Measurements from ENCODE around the gene ADAMTS10.
"Not testable (repeated sequence)": the region's sequence is repeated elsewhere in the genome, so short reads cannot be mapped to it uniquely, and the experiment has no call there.

The ADAMTS10 gene

DNA sequence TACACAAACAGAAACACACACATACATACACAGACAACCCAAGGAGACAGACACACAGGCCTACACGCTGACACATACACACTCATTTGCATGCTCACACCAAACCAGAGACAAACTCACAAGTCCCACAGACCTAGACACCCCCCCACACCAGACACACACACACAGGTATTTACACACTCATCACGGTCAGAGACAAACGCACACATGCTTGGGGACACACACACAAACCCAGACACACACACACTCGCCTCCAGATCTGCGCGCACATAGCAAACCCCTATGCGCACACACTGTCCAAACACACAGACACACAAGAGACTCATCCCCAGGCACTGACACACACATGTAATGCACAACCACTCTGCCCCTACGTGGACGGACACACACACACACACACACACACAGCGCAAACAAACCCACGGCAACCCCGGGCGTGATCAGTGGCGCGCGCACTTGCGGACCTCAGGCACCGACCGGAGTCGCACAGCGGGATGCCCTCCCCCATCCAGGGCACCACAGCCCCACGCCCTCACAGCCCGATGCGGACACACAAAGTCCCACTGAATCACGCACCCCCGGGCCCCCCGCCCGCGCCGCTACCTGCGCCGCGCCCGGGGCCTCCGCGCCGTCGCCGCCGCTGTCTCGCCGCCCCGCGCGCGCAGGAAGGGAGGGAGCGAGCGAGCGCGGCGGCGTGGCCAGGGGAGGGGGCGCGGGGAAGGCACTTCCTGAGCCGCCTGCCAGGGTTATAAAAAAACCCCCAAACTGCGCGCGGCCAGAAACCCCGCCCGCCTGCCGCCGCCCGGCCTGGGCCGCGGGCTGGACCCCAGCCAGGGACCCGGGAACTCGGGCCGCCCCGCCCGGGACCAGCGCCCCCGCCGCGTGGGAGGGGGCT, at the start of gene ADAMTS10:
ADAMTS10 (minus strand) TSS at position 675 of the 895 bp plus-strand sequence. CDS start 5,005 bp downstream, outside the sequence.
- no peak for DNase-seq

DNA sequence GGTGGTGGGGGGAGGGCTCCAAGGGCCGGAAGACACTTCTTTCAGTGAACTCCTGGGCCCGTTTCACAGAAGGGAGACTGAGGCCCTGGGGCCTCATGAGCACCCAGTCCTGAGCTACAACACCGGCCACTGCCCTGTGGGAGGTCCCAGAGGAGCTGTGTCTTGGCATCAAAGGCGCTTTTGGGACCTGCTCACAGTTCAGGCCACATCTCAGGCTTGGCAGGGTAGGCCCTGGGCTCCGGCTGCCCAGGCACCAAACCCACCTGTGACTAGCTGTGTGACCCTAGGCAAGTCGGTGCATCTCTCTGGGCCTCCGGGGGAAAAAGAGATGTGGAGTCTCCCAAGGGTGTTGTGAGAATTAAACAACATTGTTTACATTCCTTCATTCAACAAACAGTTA, 49.4 kb upstream of the ADAMTS10 start:
- no peak for DNase-seq

DNA sequence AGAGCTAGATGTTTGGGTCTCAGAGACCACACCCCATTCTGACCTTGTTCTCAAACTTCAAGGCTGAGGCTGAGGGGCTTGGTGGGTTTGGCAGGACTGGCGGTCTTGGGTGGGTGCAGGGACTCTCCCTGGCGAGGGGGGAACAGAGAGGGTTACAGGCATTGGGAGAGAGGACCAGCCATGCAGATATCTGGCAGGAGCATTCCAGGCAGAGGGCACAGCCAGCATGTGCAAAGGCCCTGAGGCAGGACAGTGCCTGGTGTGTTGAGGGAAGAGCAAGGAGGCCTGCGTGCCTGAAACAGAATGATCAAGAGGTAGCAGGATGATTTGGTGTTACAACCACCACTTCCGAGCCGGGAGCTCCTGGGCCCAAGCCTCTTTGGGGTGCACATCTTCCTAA, 47.4 kb upstream of the ADAMTS10 start:
- no peak for DNase-seq

DNA sequence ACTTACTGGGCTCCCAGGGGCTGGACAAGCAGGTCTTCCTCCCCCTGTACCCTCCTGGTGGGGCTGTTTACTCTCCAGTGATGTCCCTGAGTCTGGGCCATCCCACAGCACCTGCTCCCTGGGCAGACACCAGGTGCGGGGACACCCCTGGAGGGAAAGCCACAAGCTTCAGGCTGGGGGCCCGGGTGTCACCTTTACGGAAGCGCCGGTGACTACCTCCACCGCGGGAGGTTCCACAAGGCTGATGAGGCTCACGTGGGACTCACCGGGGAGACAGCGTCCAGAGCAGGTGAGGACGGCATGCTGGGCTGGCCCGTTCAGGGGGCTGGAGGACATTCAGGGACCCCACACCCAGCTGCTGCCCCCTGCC, 44.8 kb upstream of the ADAMTS10 start:
- DNase-seq: no peak

DNA sequence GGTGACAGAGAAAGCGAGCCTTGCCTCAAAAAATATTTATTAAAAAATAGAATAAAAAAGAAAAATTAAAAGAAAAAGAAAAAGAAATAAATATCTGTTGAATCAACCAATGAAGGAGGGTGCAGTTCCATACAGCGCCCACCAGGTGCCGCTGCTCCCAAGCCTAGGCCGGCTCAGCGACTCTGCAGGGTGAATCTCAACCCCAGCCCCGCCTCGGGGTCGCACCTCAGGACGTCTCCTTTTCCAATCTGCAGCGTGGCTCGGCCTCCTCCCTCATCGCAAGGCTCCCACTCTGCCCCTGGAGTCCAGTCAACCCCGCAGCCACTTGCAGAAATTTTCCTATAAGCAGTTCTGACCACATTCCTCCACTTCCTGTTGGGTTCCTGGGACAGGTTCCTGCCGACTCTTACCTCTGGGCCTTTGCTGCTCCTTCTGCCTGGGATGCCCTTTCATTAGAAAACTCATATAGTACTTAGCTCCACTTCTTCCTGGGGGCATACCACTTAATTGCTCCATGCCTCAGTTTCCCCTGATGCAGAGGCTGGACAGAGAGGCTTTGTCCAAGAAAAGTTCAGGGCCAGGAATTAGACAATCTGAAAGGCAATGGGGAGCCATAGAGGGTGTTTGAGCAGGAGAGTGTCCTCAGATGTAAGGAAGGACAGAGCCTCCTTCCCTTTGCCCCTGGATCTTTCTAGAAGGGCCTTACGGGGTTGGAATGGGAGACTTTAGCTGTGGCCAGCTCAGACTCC, 44.2 kb upstream of the ADAMTS10 start:
- no peak for DNase-seq

DNA sequence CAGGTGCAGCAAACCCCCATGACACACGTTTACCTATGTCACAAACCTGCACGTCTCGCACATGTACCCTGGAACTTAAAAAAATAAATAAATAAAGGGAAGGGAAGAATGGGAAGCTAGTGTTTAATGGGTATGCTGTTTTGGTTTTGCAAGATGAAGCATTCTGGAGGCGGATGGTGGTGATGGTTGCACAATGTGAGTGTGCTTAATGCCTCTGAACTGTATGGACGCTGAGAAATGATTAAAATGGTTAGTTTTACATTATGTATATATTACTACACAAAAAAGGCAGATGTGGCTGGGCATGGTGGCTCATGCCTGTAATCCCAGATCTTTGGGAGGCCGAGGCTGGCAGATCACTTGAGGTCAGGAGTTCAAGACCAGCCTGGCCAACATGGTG, 37.7 kb upstream of the ADAMTS10 start:
- DNase-seq: no peak

DNA sequence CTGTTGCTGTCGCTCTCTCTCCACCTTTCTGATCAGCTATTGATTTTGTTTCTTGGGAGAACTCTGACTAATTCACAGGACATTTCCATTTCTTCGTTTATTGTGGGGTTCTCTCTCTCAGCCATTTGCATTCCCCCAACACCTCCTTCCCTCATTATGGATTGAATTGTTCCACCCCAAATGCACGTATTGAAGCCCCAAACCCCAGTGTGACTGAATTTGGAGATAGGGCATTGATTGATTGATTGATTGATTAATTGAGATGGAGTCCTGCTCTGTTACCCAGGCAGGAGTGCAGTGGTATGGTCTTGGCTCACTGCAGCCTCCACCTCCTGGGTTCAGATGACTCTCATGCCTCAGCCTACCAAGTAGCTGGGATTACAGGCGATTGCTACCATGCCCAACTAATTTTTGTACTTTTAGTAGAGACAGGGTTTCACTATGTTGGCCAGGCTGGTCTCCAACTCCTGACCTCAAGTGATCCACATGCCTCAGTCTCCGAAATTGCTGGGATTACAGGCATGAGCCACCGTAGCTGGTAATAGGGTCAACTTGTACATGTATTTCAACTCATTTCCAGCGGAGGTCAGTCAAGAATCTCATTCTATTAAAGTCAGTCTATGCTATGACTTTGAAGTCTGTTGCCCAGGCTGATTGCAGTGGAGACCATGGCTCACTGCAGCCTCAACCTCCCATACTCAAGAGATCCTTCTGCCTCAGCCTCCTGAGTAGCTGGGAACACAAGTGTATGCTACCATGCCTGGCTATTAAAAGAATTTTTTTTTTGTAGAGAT, 33.5 kb upstream of the ADAMTS10 start:
- DNase-seq: no peak

DNA sequence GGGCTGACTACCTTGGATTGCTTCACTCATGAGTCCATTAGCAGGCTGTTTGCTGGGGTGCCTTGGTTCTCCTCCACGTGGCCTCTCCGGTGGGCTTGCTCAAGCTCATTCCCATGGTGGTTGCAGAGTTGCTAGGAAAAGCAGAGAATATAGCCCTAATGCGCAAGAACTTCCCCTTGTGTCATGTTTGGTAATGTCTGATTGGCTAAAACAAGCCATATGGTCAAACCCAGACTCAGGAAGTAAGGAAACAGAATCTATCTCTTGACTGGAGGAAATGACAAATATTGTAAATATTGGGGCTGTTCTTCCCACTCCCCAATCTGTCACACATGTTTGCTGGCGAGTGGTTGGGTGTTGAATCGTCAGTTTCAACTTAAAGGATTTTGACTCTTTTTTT, 32.0 kb upstream of the ADAMTS10 start:
- DNase-seq: no peak

DNA sequence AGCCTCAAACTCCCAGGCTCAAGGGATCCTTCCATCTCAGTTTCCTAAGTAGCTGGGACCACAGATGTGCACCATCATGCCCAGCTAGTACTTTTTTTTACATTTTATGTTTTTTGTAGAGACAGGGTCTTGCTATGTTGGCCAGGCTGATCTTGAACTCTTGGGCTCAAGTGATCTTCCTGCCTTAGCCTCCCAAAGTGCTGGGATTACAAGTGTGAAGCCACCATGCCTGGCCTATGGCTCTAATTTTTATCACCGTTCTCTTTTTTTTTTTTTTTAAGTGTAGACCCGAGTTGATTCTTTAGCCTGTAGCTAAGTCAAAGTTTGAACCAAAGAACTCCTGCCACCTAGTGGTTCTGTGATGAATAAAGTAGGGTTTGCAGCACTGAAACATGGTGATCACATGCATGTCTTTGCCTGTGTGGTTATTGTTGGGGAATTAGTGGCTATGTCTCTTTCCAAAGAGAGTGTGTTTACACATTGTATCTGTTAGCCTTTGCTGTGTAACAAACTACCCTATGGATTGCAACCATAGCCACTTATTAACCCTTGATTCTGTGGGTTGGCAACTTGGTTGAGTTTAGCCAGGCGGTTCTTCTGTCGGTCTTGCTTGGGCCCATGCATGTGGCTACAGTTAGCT, 31.5 kb upstream of the ADAMTS10 start:
- no peak for DNase-seq

DNA sequence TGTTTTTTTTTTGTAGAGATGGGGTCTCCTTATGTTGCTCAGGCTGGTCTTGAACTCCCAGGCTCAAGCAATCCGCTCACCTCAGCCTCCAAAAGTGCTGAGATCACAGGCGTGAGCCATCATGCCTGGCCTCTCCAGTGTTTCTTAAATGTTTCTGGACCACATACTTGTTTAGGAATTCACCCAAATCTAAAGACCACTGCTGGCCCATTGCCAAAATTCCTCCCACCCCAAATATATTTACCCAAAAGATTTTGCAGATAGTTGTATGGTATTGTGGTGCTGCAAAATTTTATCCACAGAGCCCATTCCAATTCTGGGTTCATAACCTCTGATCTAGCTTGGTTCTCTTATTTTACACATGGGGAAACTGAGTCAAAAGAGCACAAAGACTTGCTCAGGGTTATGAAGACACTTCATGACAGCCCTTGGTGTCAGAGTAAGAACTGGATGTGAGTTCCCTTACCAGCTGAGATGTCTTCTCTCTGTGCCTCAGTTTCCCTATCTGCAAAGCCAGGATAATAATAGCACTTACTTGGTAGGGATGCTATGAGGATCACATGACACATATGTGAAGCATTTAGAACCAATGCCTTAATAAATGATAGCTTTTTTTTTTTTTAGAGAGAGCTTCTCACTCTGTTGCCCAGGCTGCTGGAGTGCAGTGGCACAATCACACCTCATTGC, 30.8 kb upstream of the ADAMTS10 start:
- no peak for DNase-seq

DNA sequence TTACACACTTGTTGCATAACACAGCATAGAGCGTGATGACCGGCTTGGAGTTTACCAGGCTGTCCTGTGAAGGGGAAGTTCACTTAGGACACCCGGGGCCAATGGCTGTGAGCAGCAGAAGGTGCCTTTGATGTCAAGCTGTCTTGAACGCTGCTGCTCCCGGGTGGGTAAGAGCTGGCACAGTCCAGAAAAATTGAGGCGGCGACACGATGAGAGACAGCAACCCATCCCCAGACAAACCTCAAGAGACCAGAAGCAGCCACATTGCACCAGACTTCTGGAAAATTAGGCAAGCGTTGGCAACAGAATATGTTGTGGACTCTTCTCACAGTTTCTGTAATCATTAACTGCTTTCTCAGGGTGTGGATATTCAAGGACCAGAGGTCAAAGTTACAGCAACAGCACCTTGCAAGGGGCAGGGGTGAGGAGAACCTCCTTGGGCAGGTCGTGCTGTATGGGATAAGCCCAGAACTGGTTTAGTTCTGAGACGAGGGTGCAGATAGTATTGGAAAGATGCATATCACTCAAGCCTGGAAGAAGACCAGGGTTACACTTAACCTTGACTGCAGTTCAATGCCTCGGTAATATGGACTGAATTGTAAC, 30.0 kb upstream of the ADAMTS10 start:
- DNase-seq: no peak

DNA sequence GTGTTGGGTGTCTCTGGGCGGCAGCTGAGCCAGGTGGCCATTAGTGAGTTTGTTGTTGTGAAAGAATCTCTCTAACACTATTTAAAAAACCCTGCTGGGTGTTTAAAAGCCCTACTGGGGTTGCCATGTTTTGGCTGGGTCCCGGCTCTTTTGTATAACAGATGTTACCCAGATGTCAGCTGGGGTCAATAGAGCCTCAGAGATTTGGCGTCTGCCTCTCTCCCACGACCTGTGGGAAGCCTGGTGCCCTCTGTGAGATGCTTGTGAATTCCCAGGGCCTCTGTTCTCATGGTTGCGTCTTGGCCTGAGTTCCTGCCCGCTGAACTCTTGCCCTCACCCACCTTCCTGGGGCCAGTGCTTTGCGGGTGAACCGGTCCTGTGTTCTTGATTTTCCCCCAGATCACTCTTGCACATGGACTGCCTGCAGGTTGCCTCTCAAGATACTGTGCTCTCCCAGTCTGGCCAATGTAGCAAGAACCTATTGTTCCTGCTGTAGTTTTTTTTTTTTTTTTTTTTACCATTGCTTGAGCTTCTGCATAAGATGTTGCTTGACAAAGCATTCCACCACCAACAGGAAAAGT, 29.4 kb upstream of the ADAMTS10 start:
- no peak for DNase-seq

DNA sequence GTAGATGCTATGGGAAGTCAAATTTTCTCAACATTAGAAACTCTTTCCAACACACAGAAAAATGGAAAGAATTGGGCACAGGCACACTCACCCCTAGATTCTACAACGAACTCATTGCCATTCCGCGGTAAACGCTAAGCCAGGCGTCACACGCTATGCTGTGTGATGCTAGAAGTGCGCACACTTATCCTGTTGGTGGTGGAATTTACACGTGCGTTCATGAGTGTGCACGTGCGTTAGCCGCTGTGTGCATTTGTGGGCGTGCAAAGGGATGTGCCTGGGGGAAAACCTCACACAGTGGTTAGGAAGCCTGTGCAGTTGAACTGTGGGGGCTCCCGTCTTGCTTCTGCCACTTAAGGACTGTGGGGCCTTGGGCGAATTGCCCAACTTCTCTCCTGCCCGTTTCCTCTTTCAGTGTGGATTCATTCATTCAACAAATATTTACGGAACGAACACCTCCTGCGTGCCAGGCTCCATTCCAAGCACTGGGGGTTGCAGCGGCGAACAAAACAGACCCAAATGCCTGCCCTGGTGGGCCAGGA, 27.6 kb upstream of the ADAMTS10 start:
- no peak for DNase-seq

DNA sequence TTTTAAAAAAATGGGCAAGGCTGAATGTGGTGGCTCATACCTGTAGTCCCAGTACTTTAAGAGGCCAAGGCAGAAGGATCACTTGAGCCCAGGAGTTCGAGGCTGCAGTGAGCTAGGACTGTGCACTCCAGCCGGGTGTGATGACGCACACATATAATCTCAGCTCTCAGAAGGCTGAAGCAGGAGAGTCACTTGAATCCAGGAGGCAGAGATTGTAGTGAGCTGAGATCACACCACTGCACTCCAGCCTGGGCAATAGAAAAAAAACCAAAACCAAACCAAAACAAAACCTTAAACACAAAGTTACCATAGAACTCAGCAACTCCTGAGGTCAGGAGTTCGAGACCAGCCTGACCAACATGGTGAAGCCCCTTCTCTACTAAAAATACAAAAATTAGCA, 26.6 kb upstream of the ADAMTS10 start:
- not testable (repeated sequence) for DNase-seq

DNA sequence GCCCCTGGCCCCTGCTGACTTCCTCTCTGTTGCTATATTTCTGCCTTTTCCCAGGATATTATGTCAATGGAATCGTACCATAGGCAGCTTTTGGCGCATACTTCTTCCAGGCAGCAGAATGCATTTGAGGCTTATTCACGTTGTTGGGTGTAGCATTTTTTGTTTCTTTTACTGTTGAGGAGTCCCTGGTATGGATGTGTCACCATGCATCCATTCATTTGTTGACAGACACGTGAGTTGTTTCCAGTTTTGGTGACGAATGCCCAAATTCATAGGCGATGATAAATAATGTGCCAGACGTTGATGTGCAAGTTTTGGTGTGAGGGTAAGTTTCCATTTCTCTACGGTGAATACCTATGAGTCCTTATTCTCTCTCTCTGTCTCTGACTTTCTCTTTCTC, 24.9 kb upstream of the ADAMTS10 start:
- no peak for DNase-seq

DNA sequence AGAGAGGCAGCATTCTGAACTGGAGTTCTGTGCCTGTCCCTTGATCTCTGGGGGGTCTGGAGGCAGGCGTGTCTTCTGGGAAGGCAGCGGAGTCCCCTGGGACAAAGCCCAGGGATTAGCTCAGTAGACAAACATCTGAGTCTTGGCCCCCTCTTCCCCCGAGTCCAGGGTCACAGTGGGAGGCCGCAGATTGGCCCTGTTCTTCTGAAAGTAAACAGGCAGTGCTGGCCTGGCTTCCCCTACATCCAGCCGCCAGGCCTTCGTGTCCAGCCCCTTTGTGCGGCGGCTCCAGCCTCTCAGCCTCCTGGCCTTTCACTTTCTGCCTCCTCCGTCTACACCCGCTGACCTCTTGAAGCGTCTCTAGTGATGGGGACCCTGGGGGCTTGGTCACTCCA, 20.9 kb upstream of the ADAMTS10 start:
- no peak for DNase-seq

DNA sequence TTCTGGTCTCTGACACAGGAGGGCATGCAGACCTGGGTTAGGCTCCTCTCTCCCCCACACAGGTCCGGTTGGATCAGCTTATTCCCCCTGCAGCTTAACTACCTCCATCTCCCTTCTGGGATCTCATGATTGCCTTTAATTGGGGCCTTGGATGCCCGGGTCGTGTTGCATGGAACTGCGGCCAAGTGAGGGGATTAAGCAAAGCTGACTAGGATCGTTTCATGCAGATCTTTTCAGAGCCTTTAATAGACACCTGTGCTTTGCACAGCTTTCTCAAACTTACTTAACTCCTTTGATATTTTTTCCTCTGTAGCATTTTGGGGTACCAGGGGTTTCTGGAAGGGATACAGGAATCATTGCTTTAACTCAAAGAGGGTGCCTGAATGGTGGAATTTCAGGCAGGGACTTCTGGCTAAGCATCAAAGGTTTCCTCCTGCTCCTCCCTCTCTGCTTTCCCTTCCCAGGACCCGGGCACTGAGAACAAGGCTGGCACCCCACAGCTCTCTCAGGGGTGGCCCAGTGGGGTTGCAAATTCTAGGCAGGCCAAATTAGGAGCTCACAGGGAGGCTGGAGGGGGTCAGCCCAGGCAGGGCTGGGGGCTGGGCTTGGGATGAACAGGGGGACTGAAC, 20.4 kb upstream of the ADAMTS10 start:
- no peak for DNase-seq

DNA sequence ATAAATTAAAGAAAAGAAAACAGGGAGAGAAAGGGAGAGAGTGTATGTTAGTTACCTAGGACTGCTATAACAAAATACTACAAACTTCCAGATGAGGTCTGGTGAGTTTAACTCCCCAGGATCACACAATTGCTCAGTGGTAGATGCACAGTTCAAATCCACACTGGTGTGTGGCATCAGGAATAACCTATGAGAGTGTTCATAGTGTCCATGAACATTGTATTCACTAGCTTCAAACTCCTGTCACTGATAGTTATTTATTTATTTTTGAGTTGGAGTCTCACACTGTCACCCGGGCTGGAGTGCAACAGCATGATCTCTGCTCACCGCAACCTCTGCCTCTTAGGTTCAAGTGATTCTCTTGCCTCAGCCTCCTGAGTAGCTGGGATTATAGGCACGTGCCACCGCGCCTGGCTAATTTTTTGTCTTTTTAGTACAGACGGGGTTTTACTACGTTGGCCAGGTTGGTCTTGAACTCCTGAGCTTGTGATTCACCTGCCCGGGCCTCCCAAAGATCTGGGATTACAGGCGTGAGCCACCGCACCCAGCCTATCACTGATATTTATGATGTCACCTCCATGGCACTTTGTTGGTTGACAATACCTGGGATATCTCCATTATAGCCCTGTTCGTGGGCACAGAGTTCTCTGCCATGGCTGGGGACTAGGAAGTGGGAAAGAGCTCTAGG, 19.6 kb upstream of the ADAMTS10 start, which contains the start of gene NFILZ:
NFILZ (plus strand) TSS at position 638 of the 688 bp plus-strand sequence. CDS start 46,133 bp downstream, outside the sequence.
- DNase-seq: no peak

DNA sequence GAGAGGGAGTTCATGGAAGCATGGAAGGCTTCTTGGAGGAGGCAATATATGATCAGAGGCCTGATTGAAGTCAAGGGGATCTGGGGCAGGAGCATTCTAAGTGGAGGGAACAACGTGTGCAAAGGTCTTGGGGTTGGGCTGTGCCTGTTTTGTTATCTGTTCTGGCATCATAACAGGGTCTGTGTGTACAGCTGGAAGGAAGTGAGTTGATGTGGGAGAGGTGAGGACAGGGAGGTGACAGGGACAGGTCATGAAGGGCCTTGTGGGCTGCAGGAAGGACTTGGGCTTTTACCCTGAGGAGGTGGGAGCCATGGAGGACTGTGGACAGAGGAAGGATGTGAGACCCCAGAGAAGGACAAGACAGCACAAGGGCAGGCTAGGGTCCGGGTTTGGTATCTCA, 18.7 kb upstream of the ADAMTS10 start:
- DNase-seq: no peak

DNA sequence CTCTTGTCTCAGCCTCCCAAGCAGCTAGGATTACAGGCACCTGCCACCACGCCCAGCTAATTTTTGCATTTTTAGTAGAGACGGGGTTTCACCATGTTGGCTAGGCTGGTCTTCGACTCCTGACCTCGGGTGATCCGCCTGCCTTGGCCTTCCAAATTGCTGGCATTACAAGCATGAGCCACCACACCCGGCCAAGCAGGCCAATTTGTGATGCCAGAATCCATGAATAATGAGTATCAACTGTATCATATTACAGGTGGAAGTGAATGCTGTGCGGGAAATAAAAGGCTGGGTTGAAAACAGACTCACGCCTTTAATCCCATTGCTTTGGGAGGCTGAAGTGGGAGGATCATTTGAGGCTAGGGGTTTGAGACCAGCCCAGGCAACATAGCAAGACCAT, 16.3 kb upstream of the ADAMTS10 start:
- no peak for DNase-seq

All from cerebellar nuclear complex (tissue), 1 donor.